SKM-1 (cell line): ENCODE measurements around the gene PTGES3.
"Not testable (repeated sequence)": the region's sequence is repeated elsewhere in the genome, so short reads cannot be mapped to it uniquely, and the experiment has no call there.

Experiments
- DNase-seq: peaks from one replicate; lab custom pipeline; 2025; ENCODE audit not compliant: unreplicated experiment; lab: John Stamatoyannopoulos, UW

PTGES3 gene

GRCh38 chr12:56709759-56710376, 21.8 kb upstream of the PTGES3 start:
- DNase-seq: no peak

GRCh38 chr12:56704522-56704921, 16.4 kb upstream of the PTGES3 start:
- DNase-seq: not testable (repeated sequence)

- DNase-seq: no peak
Observed at GRCh38 chr12:56699020-56699661, 11.1 kb upstream of the PTGES3 start.

GRCh38 chr12:56695327-56696101, 7.4 kb upstream of the PTGES3 start:
- DNase-seq: no peak

- no peak for DNase-seq
Observed at GRCh38 chr12:56694161-56694560, 6.1 kb upstream of the PTGES3 start.

GRCh38 chr12:56688846-56689109, 694 bp upstream of the PTGES3 start:
- no peak for DNase-seq

- DNase-seq: no peak
Observed at GRCh38 chr12:56687223-56688128, 608 bp downstream of the PTGES3 start.

- DNase-seq: no peak
Observed at GRCh38 chr12:56684745-56685359, 3.2 kb downstream of the PTGES3 start.

- no peak for DNase-seq
Observed at GRCh38 chr12:56682323-56682722, 5.8 kb downstream of the PTGES3 start.

GRCh38 chr12:56679883-56680575, 8.1 kb downstream of the PTGES3 start:
- no peak for DNase-seq

- DNase-seq: no peak
Observed at GRCh38 chr12:56678852-56679251, 9.2 kb downstream of the PTGES3 start.

- DNase-seq: no peak
Observed at GRCh38 chr12:56677680-56678079, 10.4 kb downstream of the PTGES3 start.

GRCh38 chr12:56676851-56677580, 11.1 kb downstream of the PTGES3 start:
- DNase-seq: no peak

GRCh38 chr12:56671608-56672007, 16.5 kb downstream of the PTGES3 start:
- DNase-seq: no peak

- DNase-seq: no peak
Observed at GRCh38 chr12:56670836-56671235, 17.2 kb downstream of the PTGES3 start.

- no peak for DNase-seq
Observed at GRCh38 chr12:56668197-56668457, 20.0 kb downstream of the PTGES3 start.

- DNase-seq: no peak
Observed at GRCh38 chr12:56661979-56662638, 26.0 kb downstream of the PTGES3 start.

- DNase-seq: no peak
Observed at GRCh38 chr12:56661560-56661959, 26.5 kb downstream of the PTGES3 start.

- DNase-seq: no peak
Observed at GRCh38 chr12:56658921-56659320, 29.2 kb downstream of the PTGES3 start.
